Liver (tissue), 9 donors: ENCODE results near the gene TBC1D5. TPM values are rescaled to one million over a fixed set of nuclear protein-coding genes. Genes with fewer than 3 reads are reported as not detected.
A peak's percentile ranks its signal among the peaks of the same experiment; 100 is the strongest.

ENCODE experiments used
- DNase-seq: peaks from one replicate; pipeline ENCODE4 v3.0.0-alpha.2; 2017; ENCODE audit warnings: low spot score
- H3K27ac ChIP-seq, 2 donors: one replicate each; pipeline ENCODE4 v1.7.0; 2013; ENCODE audit warnings: inconsistent platforms in 2 of 2, low read length in 2 of 2, control low read depth in 1 of 2, low read depth in 1 of 2, mild to moderate bottlenecking in 1 of 2
- H3K27me3 ChIP-seq, 4 donors: one replicate each; pipeline versions ENCODE4 v1.6.1 to v1.7.0; 2013; ENCODE audit warnings: low read length in 3 of 4, inconsistent platforms in 1 of 4, mild to moderate bottlenecking in 1 of 4, moderate library complexity in 1 of 4; ENCODE audit not compliant: control insufficient read depth in 4 of 4, insufficient read depth in 4 of 4
- H3K36me3 ChIP-seq, 4 donors: one replicate each; pipeline versions ENCODE4 v1.6.1 to v1.7.0; 2013; ENCODE audit warnings: low read length in 3 of 4, mild to moderate bottlenecking in 3 of 4, low read depth in 1 of 4, moderate library complexity in 1 of 4; ENCODE audit not compliant: control insufficient read depth in 4 of 4, insufficient read depth in 3 of 4
- H3K4me1 ChIP-seq, 4 donors: one replicate each; pipeline versions ENCODE4 v1.6.1 to v1.7.0; 2013; ENCODE audit warnings: low read length in 3 of 4, mild to moderate bottlenecking in 3 of 4, moderate library complexity in 1 of 4; ENCODE audit not compliant: control insufficient read depth in 4 of 4, insufficient read depth in 4 of 4
- H3K4me3 ChIP-seq, 3 donors: one replicate each; pipeline versions ENCODE4 v1.6.1 to v1.7.0; 2013; ENCODE audit warnings: low read length in 3 of 3, control low read depth in 1 of 3, low read depth in 1 of 3, mild to moderate bottlenecking in 1 of 3
- H3K9ac ChIP-seq, 2 donors: one replicate each; pipeline ENCODE4 v1.7.0; 2013; ENCODE audit warnings: low read length in 2 of 2, mild to moderate bottlenecking in 2 of 2, moderate library complexity in 2 of 2, control low read depth in 1 of 2, low read depth in 1 of 2
- H3K9me3 ChIP-seq, 4 donors: one replicate each; pipeline versions ENCODE4 v1.6.1 to v1.7.0; 2013; ENCODE audit warnings: low read length in 3 of 4; ENCODE audit not compliant: control insufficient read depth in 4 of 4
- ATF3 ChIP-seq: IDR thresholded peaks from 2 replicates; pipeline ENCODE4 v1.6.1; 2016; ENCODE audit warnings: antibody characterized with exemption
- CTCF ChIP-seq: fragments of 150-350 bp; IDR thresholded peaks from 2 replicates; pipeline ENCODE4 v1.5.1; 2017; ENCODE audit warnings: improper control_type of control experiment, low read depth, low read length; ENCODE audit not compliant: missing input control
- EGR1 ChIP-seq, 2 donors: IDR thresholded peaks; 2 replicates each; pipeline ENCODE4 v1.6.1; 2016 to 2018; ENCODE audit warnings: antibody characterized with exemption in 2 of 2, low read depth in 2 of 2
- FOXA2 ChIP-seq: IDR thresholded peaks from 2 replicates; pipeline ENCODE4 v1.6.1; 2016; ENCODE audit warnings: antibody characterized with exemption
- GABPA ChIP-seq, 2 donors: IDR thresholded peaks in 1 of 2; conservative IDR thresholded peaks in 1 of 2; 2 replicates each; pipeline ENCODE4 v1.6.1; 2016; ENCODE audit warnings: antibody characterized with exemption in 2 of 2, mild to moderate bottlenecking in 1 of 2, moderate library complexity in 1 of 2
- HNF4A ChIP-seq, 2 donors: conservative IDR thresholded peaks; 2 replicates each; pipeline ENCODE4 v1.6.1; 2016; ENCODE audit warnings: antibody characterized with exemption in 2 of 2, mild to moderate bottlenecking in 2 of 2
- HNF4G ChIP-seq: IDR thresholded peaks from 2 replicates; pipeline ENCODE4 v1.6.1; 2016; ENCODE audit warnings: antibody characterized with exemption
- JUND ChIP-seq, 2 donors: IDR thresholded peaks; 2 replicates each; pipeline ENCODE4 v1.6.1; 2016; ENCODE audit warnings: antibody characterized with exemption in 2 of 2
- RAD21 ChIP-seq, 2 donors: IDR thresholded peaks; 2 replicates each; pipeline ENCODE4 v1.6.1; 2016; ENCODE audit warnings: antibody characterized with exemption in 2 of 2, mild to moderate bottlenecking in 2 of 2
- REST ChIP-seq: IDR thresholded peaks from 2 replicates; pipeline ENCODE4 v1.6.1; 2016; ENCODE audit warnings: antibody characterized with exemption, mild to moderate bottlenecking
- RXRA ChIP-seq, 2 donors: IDR thresholded peaks; 2 replicates each; pipeline ENCODE4 v1.6.1; 2017 to 2018; ENCODE audit warnings: antibody characterized with exemption in 2 of 2, mild to moderate bottlenecking in 1 of 2
- SP1 ChIP-seq: IDR thresholded peaks from 2 replicates; pipeline ENCODE4 v1.6.1; 2018; ENCODE audit warnings: antibody characterized with exemption, mild to moderate bottlenecking
- YY1 ChIP-seq: IDR thresholded peaks from 2 replicates; pipeline ENCODE4 v1.6.1; 2016; ENCODE audit warnings: antibody characterized with exemption, mild to moderate bottlenecking
- ZBTB33 ChIP-seq: IDR thresholded peaks from 2 replicates; pipeline ENCODE4 v1.6.1; 2016; ENCODE audit warnings: antibody characterized with exemption
- polyA plus RNA-seq, 2 donors: library from polyadenylated mRNA; stranded (reverse) in 1 of 2; unstranded in 1 of 2; fragments of 200-250 nt in 1 of 2; fragments of >200 nt in 1 of 2; fragmentation: Nextera tagmentation in 1 of 2; extraction: Ambion mirVana in 1 of 2; gene quantifications; one replicate each; pipeline versions ENCODE4 v1.2.1 to v1.2.3, GENCODE V29; 2013 to 2015
- total RNA-seq, 2 donors: library from RNA; depleted of rRNA; stranded (reverse); fragments of >200 nt; gene quantifications; one replicate each; pipeline ENCODE4 v1.2.3, GENCODE V29; 2014
- donor health status: healthy.
- donor health status: healthy.
- donor health status: healthy.
- donor health status: healthy.
- donor health status: healthy.

TBC1D5 gene
- total and polyA plus RNA-seq, 4 donors = 9.1 to 45.6 (median 25.6) TPM

GRCh38 chr3:17239417-17239816 lies 503.0 kb downstream of the TBC1D5 start:
- peak in 1 of 2 donors; percentile 4 for TF ChIP-seq HNF4A (conservative IDR thresholded peaks at IDR 0.05)
- TF ChIP-seq RXRA (IDR thresholded peaks at IDR 0.05) = no peak
- Histone ChIP-seq H3K27ac (no peak overlapping the region), H3K9ac (no peak overlapping the region), H3K36me3 (no peaks in the 10 kb centered on the region), H3K9me3 (no peaks in the 10 kb centered on the region), H3K4me3 (no peak overlapping the region), H3K4me1 (no peaks in the 10 kb centered on the region), H3K27me3 (no peaks in the 10 kb centered on the region)
- DNase-seq = no peak

GRCh38 chr3:17238023-17238422 lies 504.4 kb downstream of the TBC1D5 start:
- Histone ChIP-seq H3K27me3 (no peaks in the 10 kb centered on the region), H3K27ac (no peak overlapping the region), H3K4me3 (no peak overlapping the region), H3K9me3 (no peaks in the 10 kb centered on the region), H3K4me1 (peaks cover 0 to 3% (median 0%) of the 10 kb centered on the region in 4 donors), H3K9ac (no peak overlapping the region), H3K36me3 (no peaks in the 10 kb centered on the region)
- no peak for DNase-seq
- TF ChIP-seq FOXA2 (no peak), YY1 (no peak), RAD21 (IDR thresholded peaks at IDR 0.05) (no peak), GABPA (IDR thresholded peaks at IDR 0.05 in 1 of 2, conservative IDR thresholded peaks at IDR 0.05 in 1 of 2) (no peak), EGR1 (IDR thresholded peaks at IDR 0.05; ENCODE audit: low read depth in 2 of 2) (no peak), REST (no peak)

GRCh38 chr3:17235310-17235709 lies 507.1 kb downstream of the TBC1D5 start:
- no peaks in the 10 kb centered on the region for H3K9me3 ChIP-seq
- no peak overlapping the region for H3K27ac ChIP-seq
- H3K4me1 ChIP-seq = peaks cover 0 to 3% (median 0%) of the 10 kb centered on the region in 4 donors
- DNase-seq = no peak
- H3K9ac ChIP-seq = no peak overlapping the region
- no peak overlapping the region for H3K4me3 ChIP-seq
- no peak for TF ChIP-seq REST
- no peak for TF ChIP-seq ZBTB33
- no peak for TF ChIP-seq JUND (IDR thresholded peaks at IDR 0.05)
- no peak for TF ChIP-seq RXRA (IDR thresholded peaks at IDR 0.05)
- TF ChIP-seq ATF3 = no peak
- TF ChIP-seq HNF4A (conservative IDR thresholded peaks at IDR 0.05) = no peak
- TF ChIP-seq CTCF = no peak
- no peak for TF ChIP-seq SP1
- no peak for TF ChIP-seq YY1
- no peak for TF ChIP-seq HNF4G
- TF ChIP-seq GABPA (IDR thresholded peaks at IDR 0.05 in 1 of 2, conservative IDR thresholded peaks at IDR 0.05 in 1 of 2) = no peak
- no peak for TF ChIP-seq EGR1 (IDR thresholded peaks at IDR 0.05; ENCODE audit: low read depth in 2 of 2)
- H3K27me3 ChIP-seq = no peaks in the 10 kb centered on the region
- H3K36me3 ChIP-seq = no peaks in the 10 kb centered on the region
